SK-N-SH (cell line): Measurements from ENCODE around the gene MGAT5B. TPM values are rescaled to one million over a fixed set of nuclear protein-coding genes. Genes with fewer than 3 reads are reported as not detected.

Experiments
- CTCF ChIA-PET: fragments of 300-600, 350-600 bp; formaldehyde crosslinking; extraction: SDS; loops from one replicate; lab custom pipeline; 2021; lab: Yijun Ruan, JAX
- POLR2A ChIA-PET: fragments of 350-600 bp; sonication (Branson Sonifier 250); formaldehyde crosslinking; extraction: SDS; loops from one replicate; lab custom pipeline; 2020; ENCODE audit warnings: antibody characterized with exemption, inconsistent platforms; lab: Yijun Ruan, JAX
- DNase-seq: peaks from one replicate; pipeline ENCODE4 v3.0.0; 2012
- H2AFZ ChIP-seq: fragments of 200-600 bp; sonication (generic); 2 replicates; pipeline ENCODE4 v1.8.1; 2016; ENCODE audit warnings: antibody characterized with exemption, mild to moderate bottlenecking, low read depth
- H3F3A ChIP-seq: fragments of 200-600 bp; sonication (generic); replicated peaks from 2 replicates; pipeline ENCODE3; 2016; ENCODE audit warnings: antibody characterized with exemption, mild to moderate bottlenecking; ENCODE audit not compliant: insufficient read depth
- H3K27ac ChIP-seq, 2 experiments: fragments of 200-500 bp in 1 of 2; fragments of 200-600 bp in 1 of 2; sonication (Bioruptor generic) in 1 of 2; sonication (generic), shearing (Covaris generic) in 1 of 2; 2 replicates each; pipeline versions ENCODE4 v1.5.1 to v1.6.1; 2014 to 2016; ENCODE audit warnings: low read depth in 2 of 2, inconsistent platforms in 1 of 2, low read length in 1 of 2, mild to moderate bottlenecking in 1 of 2, mixed read lengths in 1 of 2
- H3K27me3 ChIP-seq: fragments of 200-600 bp; sonication (generic), shearing (Covaris generic); 2 replicates; pipeline ENCODE4 v1.6.1; 2016; ENCODE audit warnings: mixed run types; ENCODE audit not compliant: insufficient read depth
- H3K36me3 ChIP-seq, 2 experiments: fragments of 200-500 bp in 1 of 2; fragments of 200-600 bp in 1 of 2; sonication (Bioruptor generic) in 1 of 2; sonication (generic) in 1 of 2; replicated peaks in 1 of 2; 2 replicates each; pipeline versions ENCODE3 to v1.5.1; 2014 to 2016; ENCODE audit warnings: low read length in 1 of 2, mild to moderate bottlenecking in 1 of 2; ENCODE audit not compliant: insufficient read depth in 2 of 2, control insufficient read depth in 1 of 2
- H3K4me1 ChIP-seq, 2 experiments: fragments of 200-500 bp in 1 of 2; fragments of 200-600 bp in 1 of 2; sonication (Bioruptor generic) in 1 of 2; sonication (generic), shearing (Covaris generic) in 1 of 2; 2 replicates each; pipeline versions ENCODE4 v1.5.1 to v1.6.1; 2014 to 2016; ENCODE audit warnings: low read depth in 1 of 2, low read length in 1 of 2, mixed run types in 1 of 2; ENCODE audit not compliant: insufficient read depth in 2 of 2, control insufficient read depth in 1 of 2
- H3K4me2 ChIP-seq: fragments of 200-600 bp; sonication (generic), shearing (Covaris generic); 2 replicates; pipeline ENCODE4 v1.6.1; 2017; ENCODE audit warnings: mixed run types
- H3K4me3 ChIP-seq, 2 experiments: fragments of 200-500 bp in 1 of 2; fragments of 200-600 bp in 1 of 2; sonication (Bioruptor generic) in 1 of 2; sonication (generic), shearing (Covaris generic) in 1 of 2; 2 replicates each; pipeline versions ENCODE4 v1.5.1 to v1.8.1; 2014 to 2016; ENCODE audit warnings: low read depth in 2 of 2, inconsistent platforms in 1 of 2, low read length in 1 of 2, mild to moderate bottlenecking in 1 of 2, mixed read lengths in 1 of 2, moderate library complexity in 1 of 2
- H3K79me2 ChIP-seq: fragments of 200-600 bp; sonication (generic); 2 replicates; pipeline ENCODE4 v1.8.1; 2017; ENCODE audit warnings: mild to moderate bottlenecking; ENCODE audit not compliant: insufficient read depth
- H3K9ac ChIP-seq: fragments of 200-600 bp; sonication (generic); 2 replicates; pipeline ENCODE4 v1.6.1; 2017; ENCODE audit warnings: mixed run types
- H3K9me2 ChIP-seq: fragments of 200-600 bp; sonication (generic); 2 replicates; pipeline ENCODE4 v1.6.1; 2017; ENCODE audit warnings: mixed run types
- H3K9me3 ChIP-seq: fragments of 200-600 bp; sonication (generic); 2 replicates; pipeline ENCODE4 v1.6.1; 2017; ENCODE audit warnings: mixed run types, mild to moderate bottlenecking, moderate library complexity
- H4K20me1 ChIP-seq: fragments of 200-600 bp; sonication (generic); 2 replicates; pipeline ENCODE4 v1.6.1; 2017; ENCODE audit warnings: mild to moderate bottlenecking, mixed run types; ENCODE audit not compliant: insufficient read depth
- EP300 ChIP-seq, 2 experiments: IDR thresholded peaks; 2 replicates each; pipeline versions ENCODE4 v1.4.0 to v1.6.1; 2012; ENCODE audit warnings: borderline replicate concordance in 1 of 2, low read depth in 1 of 2, low read length in 1 of 2
- NFIC ChIP-seq: IDR thresholded peaks from 2 replicates; pipeline ENCODE4 v1.4.0; 2012; ENCODE audit warnings: borderline replicate concordance
- NRF1 ChIP-seq: IDR thresholded peaks from 2 replicates; pipeline ENCODE4 v1.6.1; 2012; ENCODE audit warnings: low read depth, mild to moderate bottlenecking, low read length
- RAD21 ChIP-seq: IDR thresholded peaks from 2 replicates; pipeline ENCODE4 v1.6.1; 2012; ENCODE audit warnings: mild to moderate bottlenecking, low read length
- SIN3A ChIP-seq: IDR thresholded peaks from 2 replicates; pipeline ENCODE4 v1.6.1; 2012; ENCODE audit warnings: low read depth, mild to moderate bottlenecking, low read length, moderate library complexity, borderline replicate concordance
- TAF1 ChIP-seq: IDR thresholded peaks from 2 replicates; pipeline ENCODE4 v1.6.1; 2012; ENCODE audit warnings: low read depth, mild to moderate bottlenecking, low read length, moderate library complexity, borderline replicate concordance
- WGBS: methylation state at CpG from one replicate; pipeline ENCODE4 v1.1.6; 2017; ENCODE audit warnings: low lambda C conversion rate; 5-methylcytosine and 5-hydroxymethylcytosine counted together
- polyA plus RNA-seq, 3 experiments: library from polyadenylated mRNA; depleted of rRNA; stranded (reverse); fragments of >200 nt; gene quantifications; 2 replicates each; pipeline ENCODE4 v1.2.3, GENCODE V29; 2012
- TF ChIP-seq, protein P1 (sequence below): IDR thresholded peaks from 2 replicates; pipeline ENCODE4 v1.4.0; 2012; ENCODE audit warnings: low read depth
- TF ChIP-seq, protein P2 (sequence below): IDR thresholded peaks from 2 replicates; pipeline ENCODE4 v1.4.0; 2012; ENCODE audit warnings: low read depth, borderline replicate concordance
- TF ChIP-seq, protein P3 (sequence below): fragments of 150-350 bp; IDR thresholded peaks from 2 replicates; pipeline ENCODE4 v1.6.1; 2017; ENCODE audit warnings: antibody characterized with exemption, low read length, low read depth, borderline replicate concordance

Gene MGAT5B
- polyA plus RNA-seq, 1 of the 3 experiments (the other 2 are of a cell fraction) = 13.8 TPM

DNA sequence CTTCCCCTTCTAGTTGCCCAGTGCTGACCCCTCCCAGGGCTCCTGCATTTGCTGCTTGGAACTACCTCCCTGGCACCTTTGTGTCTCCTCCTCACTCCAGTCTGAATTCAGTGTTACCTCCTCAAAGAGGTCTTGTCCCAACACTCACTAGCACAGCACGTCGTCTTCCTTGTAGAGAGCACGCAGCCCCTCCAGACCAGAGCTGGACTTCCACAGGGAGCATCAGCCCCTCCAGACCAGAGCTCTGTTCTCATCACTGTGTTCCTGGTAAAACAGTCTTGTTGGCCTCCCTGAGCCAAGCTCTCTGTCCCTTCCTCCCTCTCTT lies 27.8 kb upstream of the MGAT5B start:
- WGBS = 67% methylated on average over 3 of the region's 3 CpGs
- H3K4me2 ChIP-seq = no peak overlapping the region

DNA sequence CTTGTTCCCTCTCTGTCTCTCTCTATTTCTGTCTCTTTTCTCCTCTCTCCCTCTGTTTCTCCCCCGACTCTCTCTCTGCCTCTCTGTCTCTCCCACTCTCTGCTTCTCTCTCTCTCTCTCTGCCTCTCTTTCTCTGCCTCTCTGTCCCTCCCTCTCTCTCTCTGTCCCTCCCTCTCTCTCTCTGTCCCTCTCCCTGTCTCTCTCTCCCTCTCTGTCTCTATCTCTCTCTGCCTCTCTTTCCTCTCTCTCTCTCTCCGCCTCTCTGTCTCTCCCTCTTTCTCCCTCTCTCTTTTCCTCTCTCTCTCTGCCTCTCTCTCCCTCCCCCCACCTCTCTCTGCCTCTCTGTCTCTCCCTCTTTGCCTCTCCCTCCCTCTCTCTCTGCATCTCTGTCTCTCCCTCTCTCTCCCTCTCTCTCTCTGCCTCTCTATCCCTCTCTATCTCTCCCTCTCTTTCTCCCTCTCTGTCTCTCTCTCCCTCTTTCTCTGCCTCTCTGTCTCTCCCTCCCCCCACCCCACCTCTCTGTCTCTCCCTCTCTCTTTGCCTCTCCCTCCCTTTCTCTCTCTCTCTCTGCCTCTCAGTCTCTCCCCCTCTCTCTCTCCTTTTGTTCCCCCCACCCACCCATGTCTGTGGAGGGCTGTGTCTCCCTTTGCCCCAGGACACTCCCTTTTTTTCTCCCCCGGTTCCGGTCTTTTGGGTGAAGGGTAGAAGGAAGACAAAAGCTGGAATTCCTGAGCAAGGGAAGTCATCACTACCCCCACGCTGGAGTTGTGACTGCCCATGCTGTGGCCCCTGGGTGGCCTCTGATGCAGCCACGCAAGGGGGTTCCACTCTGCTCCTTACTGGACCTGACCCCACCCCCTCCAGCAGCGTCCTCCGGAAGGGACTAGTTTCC lies 27.1 kb upstream of the MGAT5B start:
- peak; percentile 67 for DNase-seq
- CTCF ChIA-PET = interaction anchor here (0.5 to 4.7 kb wide), 14 partner anchors 9 to 452 kb away, joined by 3 to 79 read pairs (median 4); partner anchors contain the start of gene MGAT5B
- H3K4me2 ChIP-seq = peak overlapping the region; percentile 2; the same call in 1 of the 2 replicates
- no peaks in the 10 kb centered on the region for H3K9me3 ChIP-seq
- H3K4me3 ChIP-seq = peak overlapping the region in 1 of 2 experiments; percentile 9; a peak in 1 of 4 replicates
- H3K79me2 ChIP-seq = no peaks in the 10 kb centered on the region
- peak overlapping the region in 1 of 2 experiments; percentile 92; a peak in 2 of 4 replicates for H3K27ac ChIP-seq
- H3F3A ChIP-seq = no peaks in the 10 kb centered on the region
- peaks cover 23% of the 10 kb centered on the region; the same call in 1 of the 2 replicates for H3K27me3 ChIP-seq
- no peak for TF ChIP-seq EP300 (IDR thresholded peaks at IDR 0.05; ENCODE audit: borderline replicate concordance in 1 of 2, low read depth in 1 of 2, low read length in 1 of 2)
- no peak for TF ChIP-seq NRF1
- TF ChIP-seq NFIC = no peak
- no peak for TF ChIP-seq SIN3A
- TF ChIP-seq, all 33 proteins: peak for 0
- POLR2A ChIA-PET = interaction anchor here (0.6 to 2.0 kb wide), 8 partner anchors 9 to 406 kb away, joined by 3 to 16 read pairs (median 4); partner anchors contain the start of genes MFSD11, MGAT5B and SRSF2
- H4K20me1 ChIP-seq = no peaks in the 10 kb centered on the region
- no peak overlapping the region for H2AFZ ChIP-seq
- no peaks in the 10 kb centered on the region for H3K36me3 ChIP-seq
- H3K9me2 ChIP-seq = no peaks in the 10 kb centered on the region
- H3K4me1 ChIP-seq = peaks cover 4 to 46% of the 10 kb centered on the region in 2 experiments; a peak in 2 of 4 replicates
- 12% methylated on average over 8 of the region's 8 CpGs for WGBS
- no peak overlapping the region for H3K9ac ChIP-seq

More for the DNA sequence above, 27.8 kb upstream of the MGAT5B start:
- H3F3A ChIP-seq = no peaks in the 10 kb centered on the region
- H4K20me1 ChIP-seq = no peaks in the 10 kb centered on the region
- no peaks in the 10 kb centered on the region for H3K79me2 ChIP-seq
- peaks cover 23% of the 10 kb centered on the region; the same call in 1 of the 2 replicates for H3K27me3 ChIP-seq
- no peaks in the 10 kb centered on the region for H3K9me3 ChIP-seq
- H3K36me3 ChIP-seq = no peaks in the 10 kb centered on the region
- no peak overlapping the region for H3K4me3 ChIP-seq
- ChIA-PET CTCF (interaction anchor here (0.5 to 4.7 kb wide), 9 partner anchors 8 to 453 kb away, joined by 3 to 79 read pairs (median 3); partner anchors contain the start of genes JMJD6, METTL23 and MGAT5B), POLR2A (no interaction called here)
- H2AFZ ChIP-seq = no peak overlapping the region
- peak overlapping the region in 1 of 2 experiments; percentile 92; a peak in 2 of 4 replicates for H3K27ac ChIP-seq
- no peak for TF ChIP-seq EP300 (IDR thresholded peaks at IDR 0.05; ENCODE audit: borderline replicate concordance in 1 of 2, low read depth in 1 of 2, low read length in 1 of 2)
- TF ChIP-seq, protein P1, sequence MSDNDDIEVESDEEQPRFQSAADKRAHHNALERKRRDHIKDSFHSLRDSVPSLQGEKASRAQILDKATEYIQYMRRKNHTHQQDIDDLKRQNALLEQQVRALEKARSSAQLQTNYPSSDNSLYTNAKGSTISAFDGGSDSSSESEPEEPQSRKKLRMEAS = no peak
- no peak for TF ChIP-seq RAD21
- TF ChIP-seq NRF1 = no peak
- no peak for TF ChIP-seq NFIC
- TF ChIP-seq, protein P2, sequence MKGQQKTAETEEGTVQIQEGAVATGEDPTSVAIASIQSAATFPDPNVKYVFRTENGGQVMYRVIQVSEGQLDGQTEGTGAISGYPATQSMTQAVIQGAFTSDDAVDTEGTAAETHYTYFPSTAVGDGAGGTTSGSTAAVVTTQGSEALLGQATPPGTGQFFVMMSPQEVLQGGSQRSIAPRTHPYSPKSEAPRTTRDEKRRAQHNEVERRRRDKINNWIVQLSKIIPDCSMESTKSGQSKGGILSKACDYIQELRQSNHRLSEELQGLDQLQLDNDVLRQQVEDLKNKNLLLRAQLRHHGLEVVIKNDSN = no peak
- no peak for TF ChIP-seq TAF1
- TF ChIP-seq, protein P3, sequence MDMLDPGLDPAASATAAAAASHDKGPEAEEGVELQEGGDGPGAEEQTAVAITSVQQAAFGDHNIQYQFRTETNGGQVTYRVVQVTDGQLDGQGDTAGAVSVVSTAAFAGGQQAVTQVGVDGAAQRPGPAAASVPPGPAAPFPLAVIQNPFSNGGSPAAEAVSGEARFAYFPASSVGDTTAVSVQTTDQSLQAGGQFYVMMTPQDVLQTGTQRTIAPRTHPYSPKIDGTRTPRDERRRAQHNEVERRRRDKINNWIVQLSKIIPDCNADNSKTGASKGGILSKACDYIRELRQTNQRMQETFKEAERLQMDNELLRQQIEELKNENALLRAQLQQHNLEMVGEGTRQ = no peak
- peak; percentile 53 for DNase-seq
- H3K9ac ChIP-seq = no peak overlapping the region
- H3K9me2 ChIP-seq = no peaks in the 10 kb centered on the region
- H3K4me1 ChIP-seq = peaks cover 4 to 46% of the 10 kb centered on the region in 2 experiments; a peak in 2 of 4 replicates
